Stimulated activated CD8-positive, alpha-beta memory T cell treated with anti-CD3 and anti-CD28 coated beads, Interleukin-4, amount 100 ng/mL, for 4 hours (primary cell): Measurements from ENCODE around the gene SLC22A4.
A peak's percentile ranks its signal among the peaks of the same experiment; 100 is the strongest.

ENCODE experiments used
- DNase-seq, 2 donors: peaks; one replicate each; pipeline ENCODE4 v3.0.0-alpha.2; 2020; ENCODE audit warnings: low read depth in 2 of 2, low spot score in 1 of 2

Gene SLC22A4

GRCh38 chr5:132334812-132335211, 40.6 kb downstream of the SLC22A4 start:
- no peak for DNase-seq

- no peak for DNase-seq
These were observed 41.2 kb downstream of the SLC22A4 start for GRCh38 chr5:132335402-132335801.

- DNase-seq: no peak
These were observed 45.3 kb downstream of the SLC22A4 start for GRCh38 chr5:132339502-132339901.

- no peak for DNase-seq
These were observed 48.3 kb downstream of the SLC22A4 start for GRCh38 chr5:132342291-132343180.

GRCh38 chr5:132344775-132345514, 50.8 kb downstream of the SLC22A4 start:
- DNase-seq: no peak

- no peak for DNase-seq
These were observed 59.3 kb downstream of the SLC22A4 start for GRCh38 chr5:132353486-132353995.

- DNase-seq: no peak
These were observed 60.4 kb downstream of the SLC22A4 start for GRCh38 chr5:132354381-132355139.

GRCh38 chr5:132355140-132355765, 61.1 kb downstream of the SLC22A4 start:
- DNase-seq: no peak

- DNase-seq: no peak
These were observed 64.6 kb downstream of the SLC22A4 start for GRCh38 chr5:132358775-132359174.

- no peak for DNase-seq
These were observed 67.9 kb downstream of the SLC22A4 start for GRCh38 chr5:132362086-132362485.

- no peak for DNase-seq
These were observed 69.4 kb downstream of the SLC22A4 start for GRCh38 chr5:132363431-132364112.

GRCh38 chr5:132364319-132364718, 70.1 kb downstream of the SLC22A4 start:
- DNase-seq: no peak

GRCh38 chr5:132365213-132365612, 71.0 kb downstream of the SLC22A4 start:
- DNase-seq: no peak

- DNase-seq: no peak
These were observed 74.0 kb downstream of the SLC22A4 start for GRCh38 chr5:132368186-132368585.

GRCh38 chr5:132369007-132369473, 74.8 kb downstream of the SLC22A4 start:
- no peak for DNase-seq

- DNase-seq: peak; percentile 36 to 39
These were observed 75.4 kb downstream of the SLC22A4 start, which contains the start of gene SLC22A5 for GRCh38 chr5:132369474-132370180. Gene SLC22A5 (plus strand): TSS chr5:132369710. CDS start chr5:132369973, 263 bp downstream.

- no peak for DNase-seq
These were observed 76.2 kb downstream of the SLC22A4 start for GRCh38 chr5:132370181-132370970.

- DNase-seq: no peak
These were observed 76.9 kb downstream of the SLC22A4 start for GRCh38 chr5:132370971-132371602.
